ENCODE data around the gene IKBIP.
"Not testable (repeated sequence)": the region's sequence is repeated elsewhere in the genome, so short reads cannot be mapped to it uniquely, and the experiment has no call there.

Gene IKBIP

DNA sequence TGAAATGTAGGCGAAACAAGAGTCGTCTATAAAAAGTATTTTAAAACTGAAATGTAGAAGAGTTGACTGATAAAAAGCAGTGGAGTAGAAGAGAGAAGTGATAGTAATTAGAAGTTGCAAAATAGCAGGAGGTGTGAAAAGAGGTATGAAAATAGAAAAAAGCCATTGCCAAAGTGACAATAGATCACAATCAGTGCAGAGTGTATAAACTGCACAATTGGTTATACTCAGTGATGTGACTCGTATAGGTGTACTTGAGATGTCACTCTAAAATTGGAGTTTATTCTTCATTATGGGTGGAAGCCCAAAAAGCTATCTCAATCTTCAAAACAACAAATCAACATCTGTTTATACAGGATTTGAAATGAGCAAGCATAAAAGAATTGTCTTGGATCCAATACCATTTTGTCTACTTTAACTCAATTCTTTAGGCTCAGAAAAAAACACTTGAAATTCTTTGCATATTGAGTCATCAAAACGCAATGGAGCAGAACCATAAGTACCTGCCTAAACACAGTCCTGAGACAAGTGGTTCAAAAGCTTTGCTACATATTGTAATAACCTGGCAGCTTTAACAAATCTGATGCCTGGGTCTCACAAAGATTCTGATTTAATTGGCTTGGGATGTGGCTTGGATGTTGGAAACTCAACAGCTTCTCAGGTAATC lies 8.8 kb downstream of the IKBIP start:
- DNase-seq, result no peak

DNA sequence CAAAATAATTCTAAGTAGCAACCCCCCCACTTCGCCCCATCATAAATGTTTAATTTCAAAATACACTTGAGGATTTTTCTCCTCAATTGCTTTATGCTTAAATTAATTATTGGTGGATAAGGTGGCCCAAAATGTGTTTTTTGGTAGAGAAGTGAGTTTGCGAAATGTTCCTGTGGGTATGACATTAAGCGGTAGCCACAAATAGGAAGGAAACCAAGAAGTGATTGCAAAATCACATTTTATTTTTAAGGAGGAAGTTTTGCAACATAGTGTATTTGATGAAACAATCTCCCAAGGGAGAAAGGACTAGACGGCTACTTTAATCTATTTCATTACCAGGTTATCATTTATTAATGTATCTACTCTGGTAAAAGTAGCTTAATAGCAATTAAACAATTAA lies 25.6 kb downstream of the IKBIP start:
- no peak for DNase-seq

DNA sequence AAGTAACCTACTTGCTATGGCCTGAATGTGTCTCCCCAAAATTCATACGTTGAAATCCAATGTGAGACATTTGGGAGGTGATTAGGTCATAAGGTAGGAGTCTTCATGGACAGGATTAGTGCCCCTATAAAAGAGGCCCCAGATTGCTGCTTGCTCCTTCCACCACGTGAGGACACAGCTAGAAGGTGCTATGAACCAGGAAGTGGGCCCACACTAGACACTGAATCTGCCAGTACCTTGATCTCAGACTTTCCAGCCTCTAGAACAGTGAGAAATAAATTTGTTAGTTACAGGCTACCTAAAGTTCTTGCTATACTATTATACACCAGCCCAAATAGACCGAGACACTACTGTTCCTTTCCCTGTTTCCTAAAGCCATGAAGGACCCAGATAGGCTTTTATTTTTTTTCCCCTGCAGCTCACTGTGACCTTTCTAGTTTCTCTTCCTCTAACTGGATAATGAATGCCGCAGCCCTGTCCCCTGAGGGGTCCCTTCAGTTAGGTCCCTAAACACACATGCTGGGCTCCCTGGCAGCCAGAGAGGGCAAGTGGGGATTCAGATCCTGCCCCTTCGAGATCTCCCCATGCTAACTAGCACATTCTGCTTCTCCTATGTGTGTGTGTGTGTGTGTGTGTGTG lies 31.8 kb downstream of the IKBIP start:
- DNase-seq, result no peak

DNA sequence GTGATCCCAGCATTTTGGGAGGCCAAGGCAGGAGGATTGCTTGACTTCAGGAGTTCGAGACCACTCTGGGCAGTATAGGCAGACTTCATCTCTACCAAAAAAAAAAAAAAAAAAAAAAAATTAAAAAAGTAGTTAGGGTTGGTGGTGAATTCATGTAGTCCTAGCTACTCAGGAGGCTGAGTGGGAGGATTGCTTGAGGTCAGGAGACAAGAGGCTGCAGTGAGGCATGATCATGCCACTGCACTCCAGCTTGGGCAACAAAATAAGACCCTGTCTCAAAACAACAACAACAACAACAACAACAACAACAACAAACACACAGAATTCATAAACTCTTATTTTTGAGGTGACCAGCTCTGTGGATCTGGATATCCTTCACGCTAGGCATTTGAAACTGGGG lies 34.0 kb downstream of the IKBIP start:
- no peak for DNase-seq

DNA sequence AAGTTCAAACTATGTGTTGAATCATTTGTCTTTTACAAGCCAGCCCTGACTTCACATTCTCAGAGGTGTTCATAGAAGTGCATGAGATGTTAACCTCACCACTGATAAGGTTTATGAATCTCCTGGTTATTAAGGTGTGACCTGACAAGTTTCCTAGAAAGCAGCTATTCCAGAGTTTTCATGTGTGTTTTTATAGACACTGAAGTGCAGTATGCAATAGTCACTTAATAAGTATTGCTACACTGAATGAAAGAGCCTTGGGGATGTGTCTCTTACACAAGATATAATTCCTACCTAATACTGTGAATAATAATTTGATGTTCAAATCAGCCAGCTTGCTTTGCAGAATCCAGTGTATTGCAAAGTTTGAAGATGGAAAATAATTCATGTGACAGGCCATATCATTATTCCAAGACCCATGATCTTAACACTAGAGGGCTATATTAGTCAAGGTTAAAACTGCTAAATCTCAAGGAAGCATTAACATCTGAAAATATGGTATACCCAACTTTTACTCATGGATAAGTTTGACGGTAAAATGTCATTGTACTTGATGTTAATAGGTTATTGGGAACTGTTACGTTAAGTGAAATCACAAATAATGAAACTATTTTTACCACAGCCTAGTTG lies 38.1 kb downstream of the IKBIP start:
- no peak for DNase-seq

GRCh38 chr12:98601924-98602323 lies 42.7 kb downstream of the IKBIP start:
- no peak for DNase-seq

DNA sequence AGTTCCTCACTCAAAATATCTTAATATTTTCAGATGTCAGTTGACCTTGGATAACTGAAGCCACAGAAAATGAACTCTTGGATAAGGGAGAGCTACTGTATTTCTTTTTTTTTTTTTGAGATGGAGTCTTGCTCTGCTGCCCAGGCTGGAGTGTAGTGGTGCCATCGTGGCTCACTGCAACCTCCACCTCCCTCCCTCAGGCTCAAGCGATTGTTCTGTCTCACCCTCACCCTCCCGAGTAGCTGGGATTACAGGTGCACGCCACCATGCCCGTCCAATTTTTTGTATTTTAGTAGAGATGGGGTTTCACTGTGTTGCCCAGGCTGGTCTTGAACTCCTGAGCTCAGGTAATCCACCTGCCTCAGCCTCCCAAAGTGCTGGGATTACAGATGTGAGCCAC lies 47.3 kb downstream of the IKBIP start:
- not testable (repeated sequence) for DNase-seq

DNA sequence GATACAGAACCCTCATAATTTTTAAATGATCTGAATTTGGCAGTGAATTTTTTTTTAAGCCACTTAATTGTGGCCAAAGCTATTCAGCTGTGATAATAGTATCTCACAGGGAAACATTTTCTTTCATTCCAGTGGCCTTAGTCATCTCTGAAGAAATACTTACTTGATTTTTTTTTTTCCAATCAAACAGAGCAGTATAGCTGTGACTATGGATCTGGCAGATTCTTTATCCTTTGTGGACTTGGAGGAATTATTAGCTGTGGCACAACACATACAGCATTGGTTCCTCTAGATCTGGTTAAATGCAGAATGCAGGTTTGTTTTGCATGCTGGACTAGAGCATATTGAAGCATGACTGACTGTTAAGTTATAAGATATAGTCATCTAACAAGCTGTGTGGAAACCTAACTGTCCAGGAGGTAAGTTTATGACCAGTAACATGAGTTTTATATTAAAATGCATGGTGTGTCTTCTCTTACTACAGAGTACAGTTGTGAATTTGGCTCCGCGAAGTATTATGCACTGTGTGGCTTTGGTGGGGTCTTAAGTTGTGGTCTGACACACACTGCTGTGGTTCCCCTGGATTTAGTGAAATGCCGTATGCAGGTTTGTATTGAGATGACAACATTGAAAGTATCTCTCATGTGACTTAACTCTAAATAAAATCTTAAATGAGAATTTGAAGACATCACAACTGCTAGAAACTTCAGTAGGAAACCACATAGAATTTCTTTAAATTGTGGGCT lies 49.2 kb downstream of the IKBIP start:
- no peak for DNase-seq

GRCh38 chr12:98594050-98594835 lies 50.3 kb downstream of the IKBIP start:
- peak; percentile 11 for DNase-seq

DNA sequence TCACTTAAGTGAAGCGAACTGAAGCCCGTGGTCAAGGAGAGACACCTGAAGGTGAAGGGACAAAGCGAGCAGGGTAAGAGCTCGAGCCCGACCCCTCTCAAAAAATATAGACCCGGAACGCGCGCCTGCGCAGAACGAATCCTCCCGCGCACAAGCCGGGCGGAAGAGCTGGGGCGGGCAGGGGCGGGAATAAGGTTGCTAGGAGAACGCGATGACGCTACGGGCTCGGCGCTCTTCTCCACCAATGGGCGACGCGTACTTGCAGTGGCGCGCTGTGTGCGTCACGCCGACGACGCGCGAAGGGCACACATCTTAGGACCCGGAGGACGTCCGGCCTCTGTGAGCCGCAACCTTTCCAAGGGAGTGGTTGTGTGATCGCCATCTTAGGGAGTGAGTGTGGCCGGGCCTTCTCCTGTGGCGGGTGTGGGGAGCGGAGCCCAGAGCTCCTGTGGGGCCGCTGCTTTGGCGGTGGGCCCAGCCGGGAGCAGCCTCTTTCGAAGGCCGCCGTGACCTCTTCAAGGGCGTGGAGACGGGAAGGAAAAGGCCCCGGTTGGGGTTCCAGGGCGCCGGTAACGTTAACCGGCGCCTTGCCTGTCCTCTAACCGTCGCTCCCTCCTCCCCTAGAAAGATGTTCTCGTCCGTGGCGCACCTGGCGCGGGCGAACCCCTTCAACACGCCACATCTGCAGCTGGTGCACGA lies 51.1 kb downstream of the IKBIP start, which contains the start of gene SLC25A3:
Gene SLC25A3, plus strand, starts transcription at position 336 of the 699 bp plus-strand sequence. Its CDS starts 293 bp downstream, at position 629.
- peak; percentile 94 for DNase-seq

GRCh38 chr12:98592825-98593322 lies 51.7 kb downstream of the IKBIP start:
- DNase-seq, result no peak

- no peak for DNase-seq
Measured at GRCh38 chr12:98591209-98591608, 53.4 kb downstream of the IKBIP start.

DNA sequence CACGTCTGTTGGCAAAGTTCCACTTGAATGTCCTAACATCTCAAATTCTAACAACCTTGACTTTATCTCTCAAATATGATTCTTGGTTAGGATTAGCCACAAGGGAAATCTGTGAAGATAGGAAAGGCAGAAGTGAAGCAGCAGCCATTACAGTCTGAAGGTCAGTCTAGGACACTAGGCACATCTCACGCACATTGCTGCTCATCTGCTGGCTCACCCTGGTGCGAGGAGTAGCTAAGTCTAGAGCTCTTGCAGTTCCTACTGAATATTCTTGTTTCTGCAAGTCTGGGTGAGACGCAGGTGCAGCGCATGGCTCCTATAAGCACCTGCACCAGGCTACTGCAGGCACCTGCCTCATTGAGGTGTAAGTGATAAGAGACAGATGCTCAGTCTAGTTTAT lies 57.5 kb downstream of the IKBIP start:
- no peak for DNase-seq

- no peak for DNase-seq
Measured at GRCh38 chr12:98582093-98582492, 62.5 kb downstream of the IKBIP start.

- DNase-seq, result no peak
Measured at GRCh38 chr12:98581101-98581500, 63.5 kb downstream of the IKBIP start.

- no peak for DNase-seq
Measured at GRCh38 chr12:98580695-98581094, 63.9 kb downstream of the IKBIP start.

DNA sequence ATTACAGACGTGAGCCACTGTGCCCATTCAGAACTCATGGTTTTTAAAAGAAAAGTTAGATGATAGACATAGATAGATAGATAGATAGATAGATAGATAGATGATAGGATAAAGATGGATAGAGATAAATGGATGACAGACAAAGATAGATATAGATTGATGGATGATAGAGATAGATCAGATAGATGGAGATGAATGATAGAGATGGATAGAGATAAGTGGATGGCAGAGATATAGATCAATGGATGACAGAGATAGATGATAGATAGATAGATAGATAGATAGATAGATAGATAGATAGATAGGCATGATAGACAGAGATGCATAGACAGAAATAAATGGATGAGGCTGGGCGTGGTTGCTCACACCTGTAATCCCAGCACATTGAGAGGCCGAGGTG lies 64.8 kb downstream of the IKBIP start:
- DNase-seq, result no peak

- no peak for DNase-seq
Measured at GRCh38 chr12:98579347-98579746, 65.2 kb downstream of the IKBIP start.

DNA sequence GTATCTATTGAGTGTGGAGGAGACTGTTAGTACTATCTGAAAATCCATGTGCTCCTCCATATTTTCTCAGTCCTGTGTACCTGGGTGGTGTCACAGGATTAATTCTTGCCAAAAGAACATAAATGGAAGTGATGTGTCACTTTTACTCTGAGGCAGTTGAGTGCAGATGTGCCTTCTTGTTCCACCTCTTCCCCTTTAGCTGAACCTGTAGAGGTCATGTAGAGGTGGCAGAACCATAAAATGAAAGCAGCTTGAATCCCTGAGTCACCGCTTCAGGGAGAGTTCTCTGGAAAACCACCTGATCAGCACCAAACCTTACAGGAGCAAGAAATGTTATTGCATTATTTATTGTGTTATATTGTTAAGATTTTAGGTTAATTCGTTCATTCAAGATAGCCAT lies 65.8 kb downstream of the IKBIP start:
- DNase-seq, result no peak

- DNase-seq, result no peak
Measured at GRCh38 chr12:98578392-98578791, 66.2 kb downstream of the IKBIP start.

GRCh38 chr12:98576795-98577194 lies 67.8 kb downstream of the IKBIP start:
- not testable (repeated sequence) for DNase-seq

- DNase-seq, result no peak
Measured at GRCh38 chr12:98575013-98575412, 69.6 kb downstream of the IKBIP start.

All from NCI-H748 treated with DMSO at 0.1 percent for 48 hours (cell line).